Hematopoietic multipotent progenitor cell treated with erythropoietin and hydrocortisone succinate and interleukin-3 and kit ligand, for 15 days (in vitro differentiated cells): ENCODE data around the gene CHCHD6.

ENCODE experiments used
- DNase-seq: peaks from one replicate; pipeline ENCODE4 v3.0.0-alpha.2; 2015; ENCODE audit warnings: low spot score

CHCHD6 gene

GRCh38 chr3:126925411-126926171 lies 221.6 kb downstream of the CHCHD6 start:
- DNase-seq: no peak

DNA sequence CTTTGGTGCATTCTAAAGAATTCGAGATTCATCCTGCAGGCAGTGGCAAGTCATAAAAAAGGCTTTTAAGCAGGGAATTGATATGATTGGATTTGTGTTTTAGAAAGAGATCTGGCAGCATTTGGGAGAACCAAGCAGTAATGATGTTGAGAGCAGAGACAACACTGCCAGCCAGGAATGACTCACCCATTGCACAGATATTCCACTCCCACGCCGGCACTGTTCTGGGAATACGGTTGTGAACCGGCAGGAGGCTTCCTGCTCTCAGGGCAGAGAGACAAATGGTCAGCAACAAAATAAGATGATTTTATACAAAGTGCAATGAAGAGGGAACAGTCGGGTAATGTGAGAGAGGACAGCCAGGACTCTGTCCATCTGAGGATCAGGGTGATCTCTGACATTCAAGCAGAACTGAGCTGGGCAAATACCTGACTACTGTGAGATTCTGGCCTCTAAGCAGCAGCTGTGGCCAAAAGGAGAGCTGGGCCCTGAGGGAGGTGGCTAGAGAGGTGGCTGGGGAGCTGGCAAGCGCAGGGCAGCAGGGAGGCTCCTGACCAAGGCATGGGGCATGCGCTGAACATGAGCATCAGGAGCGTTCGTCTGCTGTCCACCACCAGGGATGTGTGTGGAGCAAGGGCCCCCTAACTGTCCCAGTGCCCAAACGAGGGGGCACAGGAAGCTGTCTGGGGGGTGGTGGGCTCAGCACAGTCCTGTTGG lies 222.8 kb downstream of the CHCHD6 start:
- no peak for DNase-seq

GRCh38 chr3:126927401-126927750 lies 223.3 kb downstream of the CHCHD6 start:
- DNase-seq: no peak

DNA sequence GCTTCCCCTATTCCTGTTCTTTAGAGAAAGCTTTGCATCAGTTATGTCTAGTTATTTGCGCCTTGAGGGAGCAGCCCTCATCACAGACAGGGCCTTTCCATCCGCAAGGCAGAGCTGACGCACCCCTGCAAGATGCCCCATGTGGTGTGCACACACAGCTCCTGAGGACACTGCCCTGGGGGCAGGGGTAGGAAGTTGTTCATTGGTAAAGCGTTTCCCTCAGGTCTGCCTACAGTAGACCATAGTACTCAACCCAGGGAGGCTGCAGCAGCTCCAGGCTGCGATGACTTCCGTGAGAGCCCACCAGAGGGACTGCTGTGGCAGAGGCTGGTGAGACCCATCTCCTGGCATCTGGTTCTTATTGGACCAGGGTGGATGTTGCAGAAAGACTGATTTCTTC lies 223.8 kb downstream of the CHCHD6 start:
- no peak for DNase-seq

DNA sequence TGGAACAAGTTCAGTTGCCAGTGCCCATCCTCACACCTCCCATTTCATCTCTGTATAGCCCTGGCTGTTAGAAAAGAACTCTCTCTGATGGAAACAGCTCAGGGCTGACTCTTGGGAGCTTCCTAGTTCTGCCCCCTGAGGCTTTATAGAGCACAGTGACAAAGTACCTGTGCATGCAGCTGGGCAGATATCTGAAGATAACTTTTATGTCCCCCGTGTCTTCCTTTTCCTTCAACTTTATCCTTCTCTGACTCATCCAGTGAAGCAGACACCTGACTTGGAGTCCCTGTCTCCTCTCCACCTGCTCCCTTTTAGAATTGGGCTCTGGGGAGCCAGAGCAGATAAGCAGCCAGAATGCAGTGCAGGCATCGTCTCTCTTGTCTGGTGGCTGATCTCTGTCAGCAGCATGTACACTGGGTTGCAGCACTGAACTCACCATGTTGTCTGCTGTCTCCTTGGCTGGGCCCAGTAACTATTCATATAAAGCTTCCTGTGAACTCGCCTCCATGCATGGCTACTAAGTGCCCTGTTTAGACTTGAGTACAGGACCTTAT lies 225.0 kb downstream of the CHCHD6 start:
- no peak for DNase-seq

DNA sequence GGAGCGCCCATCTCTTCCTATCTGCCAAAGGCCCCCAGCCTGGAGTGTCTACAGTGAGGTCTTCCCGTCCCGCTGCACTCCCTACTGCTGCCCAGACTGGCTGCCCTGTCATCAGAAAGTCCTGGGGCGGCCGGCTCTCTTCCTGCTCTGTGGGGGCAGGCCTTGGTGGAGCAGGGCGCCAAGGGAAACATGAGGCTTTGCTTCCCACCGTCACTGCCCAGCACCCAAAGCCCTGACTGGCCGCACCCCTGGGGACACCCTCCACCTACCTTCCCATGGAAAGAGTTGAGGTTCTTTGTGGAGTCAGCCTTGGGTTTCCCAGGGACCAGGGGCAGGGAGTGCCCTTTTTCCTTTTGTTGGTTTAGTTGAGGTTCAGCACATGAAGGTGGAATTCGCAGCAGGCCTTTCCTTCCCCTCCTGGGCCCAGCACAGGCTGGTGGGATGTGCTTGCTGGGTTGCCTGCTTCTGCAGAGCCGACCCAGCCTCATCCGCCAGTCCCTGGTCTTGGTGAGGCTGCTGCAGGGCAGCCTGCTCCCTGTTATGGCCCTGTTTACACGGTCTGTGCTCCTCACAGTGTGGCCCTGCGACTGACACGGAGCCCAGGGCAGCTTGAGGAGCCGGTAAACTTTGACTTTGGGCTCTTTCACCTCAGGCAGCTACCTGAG lies 227.0 kb downstream of the CHCHD6 start:
- no peak for DNase-seq

DNA sequence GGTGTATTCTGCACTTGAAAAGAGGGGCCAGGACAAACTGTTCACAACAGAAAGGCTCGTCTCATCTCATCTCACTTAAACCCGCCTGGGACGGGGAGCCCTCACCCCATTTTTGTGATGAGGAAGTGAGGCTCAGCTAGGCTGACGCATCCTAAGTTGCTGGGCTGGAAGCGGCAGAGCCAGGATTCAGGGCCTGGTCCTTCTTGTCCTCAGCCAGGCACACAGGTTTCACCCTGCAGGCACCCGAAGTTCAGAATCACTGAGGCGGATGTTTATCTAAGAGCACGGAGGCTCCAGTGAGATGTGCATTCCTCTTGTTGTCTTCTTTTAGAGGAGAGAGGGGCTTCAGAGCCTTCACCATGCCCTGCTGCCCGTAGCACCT lies 227.8 kb downstream of the CHCHD6 start:
- no peak for DNase-seq

DNA sequence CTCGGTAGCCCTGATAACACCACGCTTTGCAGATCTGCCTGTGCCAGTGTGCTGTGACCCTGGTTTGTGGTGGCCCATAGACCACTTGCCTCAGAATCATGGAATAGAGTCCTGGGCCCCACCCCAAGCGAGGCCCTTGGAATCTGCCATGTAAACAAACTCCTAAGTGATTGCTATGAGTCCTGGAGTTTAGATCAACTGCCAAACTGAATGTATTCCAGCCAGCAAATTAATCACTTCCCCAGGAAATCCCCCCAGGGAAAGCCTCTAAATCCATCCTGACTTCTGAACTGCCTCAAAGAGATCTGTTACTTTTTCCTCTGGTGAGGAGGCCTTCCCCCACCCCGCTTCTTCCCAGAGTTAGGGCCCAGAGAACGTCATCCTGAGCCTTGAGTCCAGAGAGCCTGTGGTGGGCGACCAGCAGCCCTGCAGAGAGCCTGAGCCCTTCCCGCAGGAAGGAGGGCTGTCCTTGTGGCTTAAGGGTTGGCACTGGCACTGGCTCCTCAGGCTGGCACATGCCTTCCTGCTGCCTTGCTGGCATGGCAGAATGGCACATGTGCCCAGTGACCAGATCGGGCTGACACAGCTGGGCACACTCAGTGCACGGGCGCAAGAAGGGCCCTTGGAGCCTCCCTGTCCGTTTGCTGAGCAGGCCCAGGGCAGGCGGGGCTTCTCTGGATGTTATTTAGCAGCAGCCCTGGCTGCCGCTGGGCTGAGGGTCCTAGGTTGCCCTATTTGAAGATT lies 228.3 kb downstream of the CHCHD6 start:
- DNase-seq: no peak

DNA sequence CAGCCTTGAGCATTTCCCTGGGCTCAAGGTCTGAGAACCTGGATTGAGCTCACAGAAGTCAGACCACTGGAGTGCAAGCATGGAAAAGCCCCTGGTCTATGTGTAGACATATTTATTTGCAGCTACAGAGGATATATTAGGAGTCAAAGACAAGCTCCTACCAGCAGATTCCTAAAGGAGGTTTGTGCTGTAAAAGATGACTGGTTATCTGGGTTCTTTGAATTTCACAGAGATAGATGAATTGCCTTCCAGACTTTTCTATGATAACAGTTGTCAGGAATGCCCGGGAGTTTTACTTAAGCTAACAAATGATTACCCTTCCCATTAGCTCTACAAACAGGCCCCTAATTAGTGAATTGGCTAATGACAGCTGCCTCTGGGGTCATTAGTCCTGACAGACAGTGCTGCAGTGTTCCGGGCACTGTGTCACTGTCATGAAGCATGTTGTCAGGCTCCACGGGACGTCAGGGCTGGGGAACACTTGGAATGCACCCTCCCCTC lies 230.0 kb downstream of the CHCHD6 start:
- no peak for DNase-seq

GRCh38 chr3:126934991-126935390 lies 231.0 kb downstream of the CHCHD6 start:
- DNase-seq: no peak

GRCh38 chr3:126935756-126936509 lies 231.9 kb downstream of the CHCHD6 start:
- no peak for DNase-seq

DNA sequence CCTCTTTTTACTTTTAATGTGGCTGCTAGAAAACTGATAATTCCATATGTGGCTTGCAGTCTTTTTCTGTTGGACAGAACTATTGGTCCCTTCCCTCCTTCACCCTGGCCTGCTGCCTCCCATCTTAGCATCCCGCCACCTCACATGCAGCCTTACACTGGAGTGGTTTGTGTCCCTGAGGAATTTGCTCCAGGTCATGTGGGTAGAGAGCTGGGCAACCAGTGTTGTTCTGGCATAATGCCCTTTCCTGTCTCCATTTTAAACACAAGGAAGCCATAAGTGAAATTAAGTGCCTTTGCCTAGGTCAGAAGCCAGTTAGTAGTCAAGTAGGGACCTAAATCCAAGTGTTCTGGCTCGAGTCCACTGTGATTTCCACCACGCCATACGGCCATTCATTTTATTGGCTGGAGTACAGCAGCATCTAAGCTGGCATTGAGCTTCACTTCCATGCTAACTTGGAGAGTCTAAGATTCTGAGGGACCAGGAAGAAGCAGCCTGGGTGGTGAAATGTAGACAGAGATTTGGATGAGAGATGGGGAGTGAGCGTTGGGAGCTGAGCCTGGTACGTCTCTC lies 232.9 kb downstream of the CHCHD6 start:
- DNase-seq: no peak

GRCh38 chr3:126937533-126937932 lies 233.5 kb downstream of the CHCHD6 start:
- no peak for DNase-seq

GRCh38 chr3:126937973-126938372 lies 233.9 kb downstream of the CHCHD6 start:
- DNase-seq: no peak

GRCh38 chr3:126938520-126939337 lies 234.7 kb downstream of the CHCHD6 start:
- DNase-seq: no peak

DNA sequence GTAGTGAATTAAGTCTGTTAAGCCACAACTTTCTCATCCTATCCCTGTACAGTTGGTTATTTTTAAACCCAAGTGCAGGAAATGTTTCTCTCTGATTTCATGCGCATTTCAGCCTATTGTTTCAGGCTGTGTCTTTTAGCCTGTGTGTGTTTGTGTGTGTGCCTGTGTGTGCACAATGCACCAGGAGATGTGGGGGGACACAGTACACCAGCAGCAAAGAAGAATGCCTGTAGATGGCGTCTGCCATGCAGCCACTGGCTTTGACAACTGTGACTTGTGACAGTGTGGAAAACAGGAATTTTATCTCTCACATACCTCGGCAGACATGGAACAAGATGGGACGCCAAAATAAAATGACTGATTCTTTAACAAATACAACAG lies 235.3 kb downstream of the CHCHD6 start:
- no peak for DNase-seq

DNA sequence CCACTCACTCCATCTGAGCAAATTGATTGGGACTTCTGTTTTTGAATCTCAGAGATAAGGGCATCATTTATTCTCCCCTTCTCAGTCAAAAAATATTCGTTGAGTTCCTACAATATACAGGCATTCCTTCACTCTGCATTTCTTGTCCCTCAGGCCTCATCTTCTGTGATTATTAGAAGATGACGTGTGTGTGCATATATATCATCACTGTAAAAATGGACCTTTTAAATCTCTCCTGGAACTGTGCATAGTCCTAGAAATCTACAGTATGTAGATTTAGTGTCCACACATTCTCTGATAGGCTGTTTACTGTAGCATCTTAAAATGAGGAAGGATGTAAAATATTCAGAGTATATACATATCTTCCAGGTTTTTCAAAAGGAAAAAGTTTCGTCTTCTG lies 235.7 kb downstream of the CHCHD6 start:
- no peak for DNase-seq

- DNase-seq: no peak
These were observed 237.8 kb downstream of the CHCHD6 start for GRCh38 chr3:126941721-126942270.

GRCh38 chr3:126944089-126944965 lies 240.3 kb downstream of the CHCHD6 start:
- no peak for DNase-seq
